A549 (cell line): Measurements from ENCODE around the gene DUXB. TPM values are rescaled to one million over a fixed set of nuclear protein-coding genes. Genes with fewer than 3 reads are reported as not detected.

ENCODE experiments used
- ATAC-seq, 2 experiments: fragments of 200-7000 bp in 1 of 2; fragments of >200 bp in 1 of 2; cut with Nextera tagmentation in 1 of 2; cut with Tn5 transposase in 1 of 2; 3 replicates each; pipeline versions ENCODE4 v1.8.0 to v1.9.1; 2018 to 2020; ENCODE audit warnings: mild to moderate bottlenecking in 1 of 2, moderate library complexity in 1 of 2
- CTCF ChIA-PET: fragments of 300-600 bp; sonication (Branson Sonifier 250); formaldehyde crosslinking; extraction: SDS; loops from one replicate; lab custom pipeline; 2021; ENCODE audit warnings: antibody characterized with exemption, inconsistent platforms; lab: Yijun Ruan, JAX
- POLR2A ChIA-PET: fragments of 350-600 bp; formaldehyde crosslinking; extraction: SDS; loops from one replicate; lab custom pipeline; 2021; ENCODE audit warnings: antibody characterized with exemption, inconsistent platforms; lab: Yijun Ruan, JAX
- DNase-seq, 2 experiments: peaks; one replicate each; pipeline versions ENCODE4 v3.0.0 to v3.0.0-alpha.2; 2011 to 2016; ENCODE audit warnings: low read depth in 1 of 2, low spot score in 1 of 2
- FAIRE-seq: peaks from 2 replicates; lab custom pipeline; 2011; peaks lifted over from hg19 to GRCh38; lab: Jason Lieb, UNC
- H3K27ac ChIP-seq, 2 experiments: fragments of >200 bp; sonication (Bioruptor Twin); formaldehyde crosslinking; 3 replicates each; pipeline ENCODE4 v1.5.1; 2016 to 2017
- H3K4me1 ChIP-seq: fragments of >200 bp; sonication (Bioruptor Twin); formaldehyde crosslinking; 3 replicates; pipeline ENCODE4 v1.6.1; 2016
- H3K4me2 ChIP-seq: fragments of >200 bp; sonication (Bioruptor Twin); formaldehyde crosslinking; 3 replicates; pipeline ENCODE4 v1.6.1; 2016
- H3K4me3 ChIP-seq: fragments of >200 bp; sonication (Bioruptor Twin); formaldehyde crosslinking; 3 replicates; pipeline ENCODE4 v1.5.1; 2016
- H3K9me3 ChIP-seq: fragments of >200 bp; sonication (Bioruptor Twin); formaldehyde crosslinking; 3 replicates; pipeline ENCODE4 v1.6.1; 2016
- ATOH8 ChIP-seq: fragments of 250-450 bp; sonication (Bioruptor Pico); IDR thresholded peaks from 2 replicates; pipeline ENCODE4 v1.5.0; 2020; ENCODE audit warnings: low read depth, mild to moderate bottlenecking, moderate library complexity
- BCL3 ChIP-seq: fragments of >200 bp; sonication (Bioruptor Twin); formaldehyde crosslinking; IDR thresholded peaks from 3 replicates; pipeline ENCODE4 v1.6.1; 2016
- CBX2 ChIP-seq: fragments of 200-600 bp; sonication (generic); IDR thresholded peaks from 2 replicates; pipeline ENCODE4 v1.6.1; 2016; ENCODE audit warnings: low read depth, mild to moderate bottlenecking, borderline replicate concordance
- ESRRA ChIP-seq: fragments of 150-350 bp; IDR thresholded peaks from 2 replicates; pipeline ENCODE4 v1.6.1; 2014; ENCODE audit warnings: mild to moderate bottlenecking, low read length, borderline replicate concordance
- FOSL2 ChIP-seq, 2 experiments: fragments of 450-650 bp in 1 of 2; fragments of >200 bp in 1 of 2; sonication (Bioruptor Twin) in 1 of 2; formaldehyde crosslinking; IDR thresholded peaks; 2 replicates each; pipeline versions ENCODE4 v1.5.0 to v1.6.1; 2016 to 2020; ENCODE audit warnings: mild to moderate bottlenecking in 1 of 2, moderate library complexity in 1 of 2
- GATA3 ChIP-seq: IDR thresholded peaks from 2 replicates; pipeline ENCODE4 v1.6.1; 2012; ENCODE audit warnings: borderline replicate concordance
- HDAC2 ChIP-seq: fragments of 200-600 bp; sonication (generic); IDR thresholded peaks from 2 replicates; pipeline ENCODE4 v1.6.1; 2016
- HOXA7 ChIP-seq: fragments of 250-450 bp; sonication (Bioruptor Pico); IDR thresholded peaks from 2 replicates; pipeline ENCODE4 v1.5.0; 2020; ENCODE audit warnings: mild to moderate bottlenecking, moderate library complexity
- JUN ChIP-seq, 2 experiments: fragments of >200 bp; sonication (Bioruptor Twin); formaldehyde crosslinking; IDR thresholded peaks; 2 replicates in 1 of 2; 3 replicates in 1 of 2; pipeline ENCODE4 v1.6.1; 2016 to 2017
- KDM5A ChIP-seq: fragments of 200-600 bp; sonication (generic); IDR thresholded peaks from 2 replicates; pipeline ENCODE4 v1.6.1; 2016; ENCODE audit warnings: antibody characterized with exemption, mild to moderate bottlenecking
- MAX ChIP-seq: IDR thresholded peaks from 2 replicates; pipeline ENCODE4 v1.6.1; 2012
- MYC ChIP-seq: IDR thresholded peaks from 2 replicates; pipeline ENCODE4 v1.6.1; 2012; ENCODE audit warnings: mild to moderate bottlenecking, inconsistent platforms, low read length, improper control_type of control experiment, borderline replicate concordance
- PHF8 ChIP-seq: fragments of 200-600 bp; sonication (generic); IDR thresholded peaks from 2 replicates; pipeline ENCODE4 v1.6.1; 2016; ENCODE audit warnings: low read depth, mild to moderate bottlenecking, antibody characterized with exemption, moderate library complexity, borderline replicate concordance
- POLR2A ChIP-seq: IDR thresholded peaks from 2 replicates; pipeline ENCODE4 v1.6.1; 2012; ENCODE audit warnings: mild to moderate bottlenecking, low read length
- REST ChIP-seq: fragments of 200-600 bp; sonication (generic); IDR thresholded peaks from 2 replicates; pipeline ENCODE4 v1.6.1; 2016; ENCODE audit warnings: antibody characterized with exemption, mild to moderate bottlenecking, moderate library complexity
- TFCP2L1 ChIP-seq: fragments of 250-450 bp; sonication (Bioruptor Pico); IDR thresholded peaks from 2 replicates; pipeline ENCODE4 v1.5.0; 2021; ENCODE audit warnings: mild to moderate bottlenecking
- USF2 ChIP-seq: fragments of 450-650 bp; IDR thresholded peaks from 2 replicates; pipeline ENCODE4 v1.6.1; 2014; ENCODE audit warnings: antibody characterized with exemption
- ZSCAN20 ChIP-seq: fragments of 250-450 bp; sonication (Bioruptor Pico); IDR thresholded peaks from 2 replicates; pipeline ENCODE4 v1.8.0; 2022; ENCODE audit warnings: mild to moderate bottlenecking, moderate library complexity
- WGBS: methylation state at CpG from one replicate; pipeline ENCODE4 v1.1.6; 2017; ENCODE audit errors: missing lambda C conversion rate; 5-methylcytosine and 5-hydroxymethylcytosine counted together
- polyA plus RNA-seq, 4 experiments: library from polyadenylated mRNA; depleted of rRNA in 3 of 4; stranded (reverse); fragments of >200 nt; fragmentation: RNase III in 1 of 4; extraction: RNeasy Plus Mini Kit Qiagen cat#74134 plus additional on column Dnase treatment in 1 of 4; gene quantifications; 2 replicates in 3 of 4; 3 replicates in 1 of 4; pipeline ENCODE4 v1.2.3, GENCODE V29; 2011 to 2017

DUXB gene
- polyA plus RNA-seq, 2 of the 4 experiments (the other 2 are of a cell fraction): not detected

- Histone ChIP-seq H3K9me3 (no peaks in the 10 kb centered on the region), H3K4me2 (peak within 1 kb of the TSS; percentile 78), H3K4me3 (peak within 1 kb of the TSS; percentile 71), H3K27ac (peak within 1 kb of the TSS; percentile 92 to 96), H3K4me1 (peaks cover 22% of the 10 kb centered on the region; the same call in 2 of the 3 replicates)
- TF ChIP-seq HOXA7 (CRISPR knock-in tag) (no peak), FOSL2 (IDR thresholded peaks at IDR 0.05) (no peak), FOSL2 (CRISPR knock-in tag; IDR thresholded peaks at IDR 0.05) (no peak), CBX2 (no peak), GATA3 (no peak), USF2 (no peak), ESRRA (no peak), KDM5A (peak; percentile 96), ATOH8 (CRISPR knock-in tag) (no peak), BCL3 (peak; percentile 85; the same call in 1 of the 3 replicates), JUN (IDR thresholded peaks at IDR 0.05) (peak; percentile 76 to 81; a peak in 3 of 5 replicates), POLR2A (peak; percentile 90), PHF8 (peak; percentile 95; the same call in 1 of the 2 replicates), TFCP2L1 (CRISPR knock-in tag) (no peak), MAX (peak; percentile 90), REST (no peak), MYC (peak; percentile 86)
- DNase-seq (peak; percentile 94), ATAC-seq (peak; percentile 94 to 97), FAIRE-seq (no peak)
- WGBS: 3% methylated on average over 52 of the region's 76 CpGs
- ChIA-PET POLR2A (interaction anchor here (0.6 to 2.1 kb wide), 9 partner anchors 9 to 131 kb away, joined by 3 to 17 read pairs (median 4); partner anchors contain the start of genes ADAT1 and GABARAPL2), CTCF (interaction anchor here (0.8 to 2.2 kb wide), 4 partner anchors 11 to 183 kb away, joined by 3 to 7 read pairs (median 4); partner anchors contain the start of gene TMEM170A)
These were observed 53.6 kb downstream of the DUXB start, which contains the start of the genes KARS1 and TERF2IP for GRCh38 chr16:75647492-75648264. Gene KARS1 (minus strand): TSS chr16:75647665. CDS start chr16:75647639, 26 bp downstream. Gene TERF2IP (plus strand): TSS chr16:75647773. CDS start chr16:75647883, 110 bp downstream.

- H3K27ac ChIP-seq: peak overlapping the region; percentile 92 to 96
- WGBS: under 1% methylated on average over 11 of the region's 18 CpGs
- POLR2A ChIA-PET: interaction anchor here (0.6 to 2.1 kb wide), 9 partner anchors 9 to 130 kb away, joined by 3 to 17 read pairs (median 4); partner anchors contain the start of genes ADAT1 and GABARAPL2
- peaks cover 22% of the 10 kb centered on the region; the same call in 2 of the 3 replicates for H3K4me1 ChIP-seq
- H3K9me3 ChIP-seq: no peaks in the 10 kb centered on the region
- no peak for DNase-seq
- H3K4me3 ChIP-seq: peak overlapping the region; percentile 71
- TF ChIP-seq ZSCAN20 (CRISPR knock-in tag) (no peak), HDAC2 (0 out of 2 replicates have a peak, but pooled peaks have one; percentile 49)
- TF ChIP-seq, all 56 proteins: peak for 1
- FAIRE-seq: no peak
- peak; percentile 55 to 65 for ATAC-seq
- CTCF ChIA-PET: interaction anchor here (0.8 to 1.7 kb wide), 3 partner anchors 11 to 130 kb away, joined by 3 to 7 read pairs (median 4); no protein-coding TSS in a partner anchor
- H3K4me2 ChIP-seq: peak overlapping the region; percentile 73
These were observed 54.2 kb downstream of the DUXB start for GRCh38 chr16:75647112-75647491.
